ENCODE data around the gene FBXO44.

DNA sequence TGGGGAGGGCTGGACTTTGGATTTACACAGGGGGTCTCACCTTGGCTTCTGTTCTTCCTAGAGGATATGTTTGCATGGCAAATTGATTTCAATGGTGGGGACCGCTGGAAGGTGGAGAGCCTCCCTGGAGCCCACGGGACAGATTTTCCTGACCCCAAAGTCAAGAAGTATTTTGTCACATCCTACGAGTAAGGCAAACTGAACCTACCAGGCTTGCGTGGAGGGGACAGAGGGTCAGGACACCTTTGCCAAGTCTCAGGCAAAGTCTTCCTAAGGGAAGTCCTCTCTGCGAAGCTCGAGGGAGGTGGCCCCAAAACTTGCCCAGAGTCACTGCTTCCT, 16.5 kb downstream of the FBXO44 start:
- TF ChIP-seq CTCF (IDR thresholded peaks at IDR 0.05; ENCODE audit: insufficient read depth, low read length) (no peak), REST (IDR thresholded peaks at IDR 0.05; ENCODE audit: insufficient replicate concordance, low read depth) (no peak), POLR2AphosphoS5 (IDR thresholded peaks at IDR 0.05; ENCODE audit: low read depth) (no peak), GABPA (IDR thresholded peaks at IDR 0.05; ENCODE audit: low read depth) (no peak), SPI1 (IDR thresholded peaks at IDR 0.05; ENCODE audit: borderline replicate concordance, low read depth) (no peak)

Measured in HL-60 (cell line).